ENCODE data around the gene SPATA22.

Gene SPATA22

GRCh38 chr17:3511852-3512504 is 40.4 kb upstream of the SPATA22 start:
- TF ChIP-seq TAF1 (IDR thresholded peaks at IDR 0.05; ENCODE audit: low read depth), result no peak
- no peak for TF ChIP-seq YY1 (IDR thresholded peaks at IDR 0.05; ENCODE audit: low read depth)
- no peak for TF ChIP-seq CREB1 (IDR thresholded peaks at IDR 0.05; ENCODE audit: low read depth)
- TF ChIP-seq FOXM1 (IDR thresholded peaks at IDR 0.05; ENCODE audit: borderline replicate concordance, low read depth), result no peak
- no peak for TF ChIP-seq CEBPB (IDR thresholded peaks at IDR 0.05)
- TF ChIP-seq REST (IDR thresholded peaks at IDR 0.05; ENCODE audit: low read depth), result no peak
- no peak for TF ChIP-seq EGR1 (IDR thresholded peaks at IDR 0.05)
- TF ChIP-seq EP300 (IDR thresholded peaks at IDR 0.05; ENCODE audit: borderline replicate concordance), result no peak
- TF ChIP-seq NFIC (IDR thresholded peaks at IDR 0.05), result no peak
- no peak for TF ChIP-seq MAX (IDR thresholded peaks at IDR 0.05)
- no peak for TF ChIP-seq USF1 (IDR thresholded peaks at IDR 0.05)
- TF ChIP-seq TCF12 (IDR thresholded peaks at IDR 0.05; ENCODE audit: low read depth), result no peak

GRCh38 chr17:3510090-3510489 is 38.5 kb upstream of the SPATA22 start:
- TF ChIP-seq USF1 (IDR thresholded peaks at IDR 0.05), result no peak

- TF ChIP-seq TEAD4 (IDR thresholded peaks at IDR 0.05), result no peak
- no peak for TF ChIP-seq MAX (IDR thresholded peaks at IDR 0.05)
- TF ChIP-seq ZBTB7A (IDR thresholded peaks at IDR 0.05; ENCODE audit: low read depth), result no peak
- no peak for TF ChIP-seq RAD21 (IDR thresholded peaks at IDR 0.05; ENCODE audit: low read depth)
- no peak for TF ChIP-seq CEBPB (IDR thresholded peaks at IDR 0.05)
- no peak for TF ChIP-seq REST (IDR thresholded peaks at IDR 0.05; ENCODE audit: low read depth)
- TF ChIP-seq USF1 (IDR thresholded peaks at IDR 0.05), result no peak
- no peak for TF ChIP-seq YY1 (IDR thresholded peaks at IDR 0.05; ENCODE audit: low read depth)
- TF ChIP-seq EP300 (IDR thresholded peaks at IDR 0.05; ENCODE audit: borderline replicate concordance), result no peak
- no peak for TF ChIP-seq CREB1 (IDR thresholded peaks at IDR 0.05; ENCODE audit: low read depth)
- no peak for TF ChIP-seq TCF12 (IDR thresholded peaks at IDR 0.05; ENCODE audit: low read depth)
- TF ChIP-seq TAF1 (IDR thresholded peaks at IDR 0.05; ENCODE audit: low read depth), result no peak
These were observed 36.2 kb upstream of the SPATA22 start for GRCh38 chr17:3507869-3508268.

GRCh38 chr17:3507071-3507470 is 35.5 kb upstream of the SPATA22 start:
- TF ChIP-seq TAF1 (IDR thresholded peaks at IDR 0.05; ENCODE audit: low read depth) (no peak), FOXM1 (IDR thresholded peaks at IDR 0.05; ENCODE audit: borderline replicate concordance, low read depth) (no peak), EP300 (IDR thresholded peaks at IDR 0.05; ENCODE audit: borderline replicate concordance) (no peak), TEAD4 (IDR thresholded peaks at IDR 0.05) (no peak), ZBTB7A (IDR thresholded peaks at IDR 0.05; ENCODE audit: low read depth) (no peak), CREB1 (IDR thresholded peaks at IDR 0.05; ENCODE audit: low read depth) (no peak), CEBPB (IDR thresholded peaks at IDR 0.05) (no peak)

- no peak for TF ChIP-seq EP300 (IDR thresholded peaks at IDR 0.05; ENCODE audit: borderline replicate concordance)
- no peak for TF ChIP-seq CREB1 (IDR thresholded peaks at IDR 0.05; ENCODE audit: low read depth)
- no peak for TF ChIP-seq EGR1 (IDR thresholded peaks at IDR 0.05)
These were observed 34.4 kb upstream of the SPATA22 start for GRCh38 chr17:3506054-3506453.

GRCh38 chr17:3505008-3505407 is 33.4 kb upstream of the SPATA22 start:
- TF ChIP-seq ZBTB7A (IDR thresholded peaks at IDR 0.05; ENCODE audit: low read depth) (no peak), YY1 (IDR thresholded peaks at IDR 0.05; ENCODE audit: low read depth) (no peak), EGR1 (IDR thresholded peaks at IDR 0.05) (no peak), NFIC (IDR thresholded peaks at IDR 0.05) (no peak), FOXM1 (IDR thresholded peaks at IDR 0.05; ENCODE audit: borderline replicate concordance, low read depth) (no peak), TAF1 (IDR thresholded peaks at IDR 0.05; ENCODE audit: low read depth) (no peak), USF1 (IDR thresholded peaks at IDR 0.05) (no peak), REST (IDR thresholded peaks at IDR 0.05; ENCODE audit: low read depth) (no peak), CEBPB (IDR thresholded peaks at IDR 0.05) (no peak), TCF12 (IDR thresholded peaks at IDR 0.05; ENCODE audit: low read depth) (no peak), MAX (IDR thresholded peaks at IDR 0.05) (no peak), TEAD4 (IDR thresholded peaks at IDR 0.05) (no peak), RAD21 (IDR thresholded peaks at IDR 0.05; ENCODE audit: low read depth) (no peak)
